Lower leg skin (tissue), 4 donors: ENCODE results near the gene NBAS. TPM values are rescaled to one million over a fixed set of nuclear protein-coding genes. Genes with fewer than 3 reads are reported as not detected.
"Not testable (repeated sequence)": the region's sequence is repeated elsewhere in the genome, so short reads cannot be mapped to it uniquely, and the experiment has no call there.

Source experiments
- DNase-seq, 2 donors: peaks; one replicate each; pipeline ENCODE4 v3.0.0-alpha.2; 2019; ENCODE audit warnings: low spot score in 2 of 2
- H3K4me3 ChIP-seq: fragments of 200-600 bp; sonication (generic); 2 replicates; pipeline ENCODE4 v1.5.1; 2017; ENCODE audit warnings: mild to moderate bottlenecking, low read depth; ENCODE audit not compliant: poor library complexity, severe bottlenecking
- POLR2A ChIP-seq, 2 donors: fragments of 450-650 bp; IDR thresholded peaks; one replicate each; pipeline ENCODE4 v1.6.1; 2016 to 2017; ENCODE audit warnings: antibody characterized with exemption in 2 of 2, mild to moderate bottlenecking in 1 of 2, moderate library complexity in 1 of 2
- WGBS, 2 donors: methylation state at CpG; one replicate each; pipeline ENCODE4 v1.1.5; 2018; 5-methylcytosine and 5-hydroxymethylcytosine counted together
- intact Hi-C: fragments of 100-400 bp; cut with DNase I; formaldehyde crosslinking; loops from one replicate; pipeline ENCODE4 v1.15.0; 2023; ENCODE audit warnings: low total_unique reads
- total RNA-seq, 4 donors: library from RNA; depleted of rRNA; stranded (reverse); fragments of >200 nt; gene quantifications; one replicate each; pipeline ENCODE4 v1.1.0, GENCODE V29; 2016
- TF ChIP-seq, protein P1 (sequence below), 3 donors: fragments of 450-650 bp; IDR thresholded peaks; one replicate each; pipeline ENCODE4 v1.5.1; 2016; ENCODE audit warnings: antibody characterized with exemption in 3 of 3, mild to moderate bottlenecking in 3 of 3, moderate library complexity in 2 of 3

NBAS gene
- total RNA-seq, 4 donors from 2014 or later = 26.6 to 40.2 (median 38.3) TPM

DNA sequence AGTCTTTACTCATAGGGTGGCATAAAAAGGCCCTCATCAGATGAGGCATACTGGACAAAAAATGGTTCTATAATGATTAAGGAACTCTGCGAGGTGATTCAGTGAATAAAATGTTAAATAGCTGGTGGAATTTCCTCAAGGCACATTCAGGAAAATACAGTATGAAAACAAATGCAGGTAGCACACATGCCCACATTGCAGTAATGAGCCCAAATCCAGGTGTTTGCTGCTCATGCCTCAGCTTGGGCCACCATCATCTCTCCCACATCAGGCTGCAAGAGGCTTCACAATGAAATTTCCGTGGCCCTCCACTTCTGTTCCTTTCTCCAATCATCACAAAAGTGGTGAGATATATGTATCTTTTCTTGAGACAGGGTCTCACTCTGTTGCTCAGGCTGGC, 298.3 kb downstream of the NBAS start:
- no peak for TF ChIP-seq POLR2A (IDR thresholded peaks at IDR 0.05)
- TF ChIP-seq, protein P1, sequence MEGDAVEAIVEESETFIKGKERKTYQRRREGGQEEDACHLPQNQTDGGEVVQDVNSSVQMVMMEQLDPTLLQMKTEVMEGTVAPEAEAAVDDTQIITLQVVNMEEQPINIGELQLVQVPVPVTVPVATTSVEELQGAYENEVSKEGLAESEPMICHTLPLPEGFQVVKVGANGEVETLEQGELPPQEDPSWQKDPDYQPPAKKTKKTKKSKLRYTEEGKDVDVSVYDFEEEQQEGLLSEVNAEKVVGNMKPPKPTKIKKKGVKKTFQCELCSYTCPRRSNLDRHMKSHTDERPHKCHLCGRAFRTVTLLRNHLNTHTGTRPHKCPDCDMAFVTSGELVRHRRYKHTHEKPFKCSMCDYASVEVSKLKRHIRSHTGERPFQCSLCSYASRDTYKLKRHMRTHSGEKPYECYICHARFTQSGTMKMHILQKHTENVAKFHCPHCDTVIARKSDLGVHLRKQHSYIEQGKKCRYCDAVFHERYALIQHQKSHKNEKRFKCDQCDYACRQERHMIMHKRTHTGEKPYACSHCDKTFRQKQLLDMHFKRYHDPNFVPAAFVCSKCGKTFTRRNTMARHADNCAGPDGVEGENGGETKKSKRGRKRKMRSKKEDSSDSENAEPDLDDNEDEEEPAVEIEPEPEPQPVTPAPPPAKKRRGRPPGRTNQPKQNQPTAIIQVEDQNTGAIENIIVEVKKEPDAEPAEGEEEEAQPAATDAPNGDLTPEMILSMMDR (IDR thresholded peaks at IDR 0.05) = no peak
- no peak overlapping the region for H3K4me3 ChIP-seq
- intact Hi-C loops = no loop called here
- DNase-seq = no peak
- WGBS, 2 donors = 87 to 88% methylated on average over 2 of the region's 2 CpGs

DNA sequence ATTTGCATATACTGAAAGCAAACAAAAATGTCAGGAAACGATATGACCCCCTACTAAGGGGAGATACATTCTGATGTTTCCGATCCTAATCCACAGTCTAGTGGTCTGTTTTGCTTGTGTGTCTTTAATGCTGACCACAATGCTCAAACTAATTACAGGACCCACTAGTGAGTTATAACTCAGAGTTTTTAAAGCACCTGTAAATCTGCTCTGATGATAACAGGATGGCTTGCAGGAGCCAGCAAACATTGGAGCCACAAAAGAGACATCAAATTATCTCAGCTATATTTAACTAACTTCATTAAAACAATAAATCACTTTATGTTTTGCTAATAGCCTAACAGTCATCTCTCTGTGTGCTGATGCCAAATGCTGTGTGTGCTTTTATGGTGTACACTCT, 300.3 kb downstream of the NBAS start:
- no peak overlapping the region for H3K4me3 ChIP-seq
- TF ChIP-seq, protein P1 (IDR thresholded peaks at IDR 0.05) = no peak
- no peak for TF ChIP-seq POLR2A (IDR thresholded peaks at IDR 0.05)
- WGBS, 2 donors = 93 to 95% methylated on average over 2 of the region's 2 CpGs
- DNase-seq = no peak
- intact Hi-C loops = no loop called here

GRCh38 chr2:15260196-15260595, 300.9 kb downstream of the NBAS start:
- no peak for DNase-seq
- H3K4me3 ChIP-seq = no peak overlapping the region
- 91 to 93% methylated on average over 3 of the region's 3 CpGs for WGBS, 2 donors
- TF ChIP-seq, protein P1 (IDR thresholded peaks at IDR 0.05) = no peak
- no peak for TF ChIP-seq POLR2A (IDR thresholded peaks at IDR 0.05)
- intact Hi-C loops = no loop called here

DNA sequence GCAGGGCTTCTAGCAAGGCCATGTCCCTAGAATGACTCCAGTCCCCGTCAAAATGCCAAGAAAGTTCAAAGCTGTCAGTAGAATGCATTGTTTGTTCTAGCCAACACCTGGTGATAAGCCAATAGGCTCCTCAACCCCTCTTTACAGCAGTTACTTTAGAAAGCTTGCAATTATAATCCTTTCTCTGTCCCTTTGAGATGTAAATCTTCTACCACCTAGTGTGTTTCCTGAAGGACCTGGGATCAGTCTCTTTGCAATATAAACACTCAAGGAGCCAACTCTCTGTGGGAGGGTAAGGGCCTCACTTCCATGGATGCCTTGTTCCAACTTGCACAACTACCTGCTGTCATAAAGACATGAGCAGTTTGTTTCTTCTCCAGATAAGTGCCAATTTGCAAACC, 301.8 kb downstream of the NBAS start:
- no peak for DNase-seq
- intact Hi-C loops = no loop called here
- no peak for TF ChIP-seq POLR2A (IDR thresholded peaks at IDR 0.05)
- TF ChIP-seq, protein P1 (IDR thresholded peaks at IDR 0.05) = no peak
- H3K4me3 ChIP-seq = no peak overlapping the region
- WGBS, 2 donors = 82 to 91% methylated on average over 1 of the region's 1 CpG

- DNase-seq, intact Hi-C loops, H3K4me3 ChIP-seq: not testable (repeated sequence)
- 93 to 96% methylated on average over 7 of the region's 7 CpGs for WGBS, 2 donors
Observed at GRCh38 chr2:15258385-15258784, 302.7 kb downstream of the NBAS start.

GRCh38 chr2:15253835-15254286, 307.3 kb downstream of the NBAS start:
- intact Hi-C loops = no loop called here
- TF ChIP-seq, protein P1 (IDR thresholded peaks at IDR 0.05) = no peak
- no peak for TF ChIP-seq POLR2A (IDR thresholded peaks at IDR 0.05)
- no peak overlapping the region for H3K4me3 ChIP-seq
- 85 to 90% methylated on average over 3 of the region's 3 CpGs for WGBS, 2 donors
- no peak for DNase-seq
